KOPT-K1 (cell line): Measurements from ENCODE around the gene KLHL14.
"Not testable (repeated sequence)": the region's sequence is repeated elsewhere in the genome, so short reads cannot be mapped to it uniquely, and the experiment has no call there.

ENCODE experiments used
- H3K27ac ChIP-seq: fragments of 200-600 bp; sonication (generic); 2 replicates; pipeline ENCODE4 v1.5.1; 2016; ENCODE audit warnings: antibody characterized with exemption, mild to moderate bottlenecking, low read depth, low read length; ENCODE audit not compliant: poor library complexity, severe bottlenecking
- H3K36me3 ChIP-seq: fragments of 200-600 bp; sonication (generic); 2 replicates; pipeline ENCODE4 v1.5.1; 2017; ENCODE audit warnings: antibody characterized with exemption, mild to moderate bottlenecking, low read length, moderate library complexity; ENCODE audit not compliant: insufficient read depth
- H3K9me3 ChIP-seq: fragments of 200-600 bp; sonication (generic); 2 replicates; pipeline ENCODE4 v1.5.1; 2017; ENCODE audit warnings: antibody characterized with exemption, low read length, mild to moderate bottlenecking; ENCODE audit not compliant: insufficient read depth, poor library complexity, severe bottlenecking

Gene KLHL14

GRCh38 chr18:32772581-32773381 lies at the start of gene KLHL14:
Gene KLHL14 (minus strand): TSS chr18:32773023. CDS start chr18:32770591, 2,432 bp downstream.
- Histone ChIP-seq H3K27ac (no peak within 1 kb of the TSS), H3K36me3 (no peaks in the 10 kb centered on the region), H3K9me3 (no peaks in the 10 kb centered on the region)

- Histone ChIP-seq H3K36me3 (no peaks in the 10 kb centered on the region), H3K27ac (no peak overlapping the region), H3K9me3 (no peaks in the 10 kb centered on the region)
Observed at GRCh38 chr18:32822197-32822596, 49.4 kb upstream of the KLHL14 start.

GRCh38 chr18:32815881-32816280 lies 43.1 kb upstream of the KLHL14 start:
- Histone ChIP-seq H3K27ac (no peak overlapping the region), H3K9me3 (no peaks in the 10 kb centered on the region), H3K36me3 (no peaks in the 10 kb centered on the region)

GRCh38 chr18:32812342-32812741 lies 39.5 kb upstream of the KLHL14 start:
- Histone ChIP-seq H3K9me3 (no peaks in the 10 kb centered on the region), H3K36me3 (no peaks in the 10 kb centered on the region), H3K27ac (no peak overlapping the region)

GRCh38 chr18:32810314-32810713 lies 37.5 kb upstream of the KLHL14 start:
- Histone ChIP-seq H3K36me3 (no peaks in the 10 kb centered on the region), H3K9me3 (no peaks in the 10 kb centered on the region), H3K27ac (no peak overlapping the region)

GRCh38 chr18:32805354-32805753 lies 32.5 kb upstream of the KLHL14 start:
- Histone ChIP-seq H3K36me3 (no peaks in the 10 kb centered on the region), H3K27ac (no peak overlapping the region), H3K9me3 (no peaks in the 10 kb centered on the region)

- H3K9me3 ChIP-seq: no peaks in the 10 kb centered on the region
- no peaks in the 10 kb centered on the region for H3K36me3 ChIP-seq
- H3K27ac ChIP-seq: no peak overlapping the region
Observed at GRCh38 chr18:32804134-32804888, 31.5 kb upstream of the KLHL14 start.

GRCh38 chr18:32803568-32803967 lies 30.7 kb upstream of the KLHL14 start:
- H3K36me3 ChIP-seq: no peaks in the 10 kb centered on the region
- H3K27ac ChIP-seq: no peak overlapping the region
- no peaks in the 10 kb centered on the region for H3K9me3 ChIP-seq

- H3K36me3 ChIP-seq: no peaks in the 10 kb centered on the region
- no peak overlapping the region for H3K27ac ChIP-seq
- no peaks in the 10 kb centered on the region for H3K9me3 ChIP-seq
Observed at GRCh38 chr18:32802591-32803451, 30.0 kb upstream of the KLHL14 start.

- no peak overlapping the region for H3K27ac ChIP-seq
- no peaks in the 10 kb centered on the region for H3K9me3 ChIP-seq
- no peaks in the 10 kb centered on the region for H3K36me3 ChIP-seq
Observed at GRCh38 chr18:32801228-32801627, 28.4 kb upstream of the KLHL14 start.

GRCh38 chr18:32798209-32798960 lies 25.6 kb upstream of the KLHL14 start:
- Histone ChIP-seq H3K27ac (no peak overlapping the region), H3K36me3 (no peaks in the 10 kb centered on the region), H3K9me3 (no peaks in the 10 kb centered on the region)

- H3K27ac ChIP-seq, H3K36me3 ChIP-seq, H3K9me3 ChIP-seq: not testable (repeated sequence)
Observed at GRCh38 chr18:32794667-32795066, 21.8 kb upstream of the KLHL14 start.

GRCh38 chr18:32779010-32779409 lies 6.2 kb upstream of the KLHL14 start:
- Histone ChIP-seq H3K27ac (no peak overlapping the region), H3K36me3 (no peaks in the 10 kb centered on the region), H3K9me3 (no peaks in the 10 kb centered on the region)

- Histone ChIP-seq H3K36me3 (no peaks in the 10 kb centered on the region), H3K27ac (no peak overlapping the region), H3K9me3 (no peaks in the 10 kb centered on the region)
Observed at GRCh38 chr18:32777049-32777448, 4.2 kb upstream of the KLHL14 start.
